NCI-H526 (cell line): Measurements from ENCODE around the gene MGAT3.
A peak's percentile ranks its signal among the peaks of the same experiment; 100 is the strongest.

Source experiments
- DNase-seq, 2 experiments: peaks; one replicate each; lab custom pipeline; 2025; lab: John Stamatoyannopoulos, UW

The MGAT3 gene

DNA sequence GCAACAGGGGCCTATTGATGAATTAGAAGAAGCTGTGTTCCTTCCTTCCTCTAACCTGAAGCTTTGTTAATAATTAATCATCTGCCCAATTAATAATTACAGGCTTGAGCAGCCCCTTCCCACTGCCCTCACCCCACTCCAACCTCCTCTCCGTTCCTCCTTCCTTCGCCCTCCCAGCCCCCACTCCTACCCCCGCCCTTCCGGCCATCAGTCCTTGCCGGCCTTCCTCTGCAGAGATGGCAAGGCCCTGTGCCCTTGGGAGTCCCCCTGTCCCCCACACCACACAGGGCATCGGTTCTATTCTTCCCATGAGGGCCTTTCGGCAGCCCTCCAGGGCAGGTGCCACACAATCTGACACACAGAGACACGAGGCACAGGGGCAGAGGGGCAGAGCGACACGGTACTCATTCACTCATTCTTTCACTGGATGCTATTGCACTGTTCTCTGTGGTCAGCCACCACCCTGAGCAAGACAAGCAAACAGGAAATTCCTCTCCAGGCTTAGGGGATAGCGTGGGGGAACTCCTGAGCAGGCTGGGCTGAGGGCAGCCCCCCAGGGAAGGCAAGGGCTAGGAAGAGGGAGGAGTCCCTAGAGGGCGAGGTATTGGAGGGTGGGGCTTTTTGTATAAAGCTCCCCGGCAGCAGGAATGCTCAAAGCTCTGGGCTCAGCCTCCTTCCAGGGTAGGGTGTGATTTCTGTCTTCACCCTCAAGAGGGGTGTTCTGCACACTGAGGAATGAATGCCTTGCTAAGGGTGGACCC is 14.7 kb downstream of the MGAT3 start:
- no peak for DNase-seq

DNA sequence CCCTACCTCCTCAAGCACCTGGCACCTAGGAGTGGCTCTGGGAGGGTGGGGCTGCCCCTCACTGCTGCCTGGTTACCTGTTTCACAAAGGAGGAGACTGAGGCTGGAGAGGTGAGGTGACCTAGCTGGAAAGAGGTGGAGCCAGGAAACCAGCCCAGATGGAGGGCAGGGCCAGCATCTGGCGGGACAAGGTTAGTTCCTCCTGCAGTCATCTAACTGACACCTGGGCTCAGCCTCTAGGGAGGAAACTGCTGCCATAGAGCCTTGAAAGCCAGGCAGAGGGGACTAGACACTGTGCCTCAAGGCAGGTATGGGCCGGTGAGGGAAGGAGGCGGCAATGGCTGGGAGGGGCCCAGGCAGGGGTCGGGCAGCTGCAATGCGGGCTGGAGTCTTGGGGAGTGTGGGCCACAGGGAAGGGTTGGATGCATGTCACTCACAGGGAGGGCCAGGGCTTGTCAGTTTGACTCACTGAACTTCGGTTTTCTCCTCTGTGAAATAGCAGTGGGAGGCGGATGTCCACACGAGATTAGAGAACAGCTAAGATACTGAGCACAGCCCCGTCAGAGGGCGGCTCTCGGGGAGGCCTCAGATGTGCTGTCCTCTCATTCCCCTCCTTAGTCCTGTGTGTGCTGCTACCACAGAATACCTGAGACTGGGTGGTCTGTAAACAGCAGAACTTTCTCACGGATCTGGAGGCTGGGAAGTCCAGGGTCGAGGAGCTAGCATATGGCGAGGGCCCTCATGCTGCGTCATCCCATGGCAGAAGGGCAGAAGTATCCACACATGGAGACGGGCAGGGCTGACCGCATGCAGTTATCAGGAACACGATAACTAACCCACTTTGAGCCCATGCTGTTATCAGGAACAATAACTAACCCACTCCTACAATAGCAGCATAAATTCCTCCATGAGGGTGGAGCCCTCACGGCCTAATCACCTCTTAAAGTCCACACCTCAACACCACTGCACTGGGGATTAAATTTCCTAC is 16.1 kb downstream of the MGAT3 start:
- DNase-seq, result peak in 1 of 2 experiments; percentile 60

DNA sequence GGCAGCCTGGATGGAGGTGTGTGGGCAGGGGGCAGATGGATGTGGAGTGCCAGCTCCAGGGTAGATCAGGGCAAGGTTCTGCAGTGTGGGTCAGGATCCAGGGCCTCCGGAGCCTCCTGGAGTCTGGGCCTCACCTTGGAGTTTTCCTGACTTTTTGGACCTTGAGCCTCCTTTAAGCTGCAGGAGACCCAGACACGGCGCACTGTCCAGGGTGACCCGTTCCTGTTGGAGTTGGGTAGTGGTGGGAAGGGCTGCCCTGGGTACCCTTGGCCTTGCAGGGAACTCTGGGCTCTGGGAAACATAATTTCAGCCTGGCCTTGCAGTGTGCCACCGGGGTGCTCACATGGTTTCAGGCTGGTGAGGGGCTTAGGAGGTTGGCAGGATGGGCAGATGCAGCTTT is 17.0 kb downstream of the MGAT3 start:
- no peak for DNase-seq

DNA sequence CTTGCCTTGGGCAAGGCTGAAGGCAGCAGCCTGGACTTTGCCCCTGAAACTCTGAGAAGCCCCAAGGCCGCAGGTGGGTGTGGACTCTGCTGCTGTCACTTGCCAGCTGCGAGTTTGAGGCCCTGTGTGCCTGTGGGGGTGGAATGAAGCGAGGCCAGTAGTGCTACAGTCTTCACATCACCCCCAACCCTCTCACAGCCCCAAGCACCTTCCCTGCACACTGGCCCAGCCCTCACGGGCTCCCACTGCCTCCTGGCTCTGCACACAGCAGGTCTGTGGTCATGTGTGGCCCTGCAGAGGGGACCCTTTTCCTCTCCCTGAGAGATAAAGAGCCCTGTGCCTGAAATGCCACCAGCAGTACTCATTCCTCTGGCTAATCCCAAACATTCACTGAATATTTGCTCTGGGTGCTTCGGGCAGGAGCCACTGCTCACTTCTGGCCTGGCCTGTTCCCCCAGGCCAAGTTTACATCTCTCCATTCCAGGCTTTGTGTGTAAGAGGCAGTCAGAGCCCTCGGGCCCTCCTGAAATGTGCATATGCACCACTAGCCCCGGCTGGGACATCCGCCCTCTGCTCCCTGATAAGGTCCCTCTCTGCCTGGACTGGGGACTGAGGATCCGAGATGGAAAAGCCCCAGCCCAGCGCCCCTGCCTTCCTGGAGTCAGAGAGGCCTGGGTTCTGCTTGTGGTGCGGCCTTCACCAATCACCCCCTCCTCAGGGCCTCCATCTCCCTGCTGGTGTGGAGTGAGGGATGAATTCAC is 17.7 kb downstream of the MGAT3 start:
- DNase-seq, result peak in 1 of 2 experiments; percentile 23

DNA sequence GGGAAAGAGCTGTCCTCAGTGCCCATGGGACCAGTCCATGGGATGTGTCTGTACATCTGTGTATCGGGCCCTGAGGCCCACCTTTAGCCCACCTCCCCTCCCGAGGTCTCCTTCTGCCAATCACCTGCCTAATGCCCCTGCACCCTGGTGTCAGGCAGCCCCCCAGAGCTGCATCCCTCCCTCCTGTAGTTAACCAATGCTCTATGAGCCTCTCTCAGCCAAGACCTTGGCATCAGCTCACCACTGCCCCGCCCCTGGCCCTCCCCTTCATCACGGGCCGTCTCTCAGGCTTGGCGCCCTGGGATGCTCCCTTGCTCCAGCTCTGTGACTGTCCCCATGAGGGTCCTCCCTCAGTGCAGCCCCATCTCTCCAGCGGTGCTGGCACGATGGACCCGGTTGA is 18.5 kb downstream of the MGAT3 start:
- peak in 1 of 2 experiments; percentile 40 for DNase-seq

DNA sequence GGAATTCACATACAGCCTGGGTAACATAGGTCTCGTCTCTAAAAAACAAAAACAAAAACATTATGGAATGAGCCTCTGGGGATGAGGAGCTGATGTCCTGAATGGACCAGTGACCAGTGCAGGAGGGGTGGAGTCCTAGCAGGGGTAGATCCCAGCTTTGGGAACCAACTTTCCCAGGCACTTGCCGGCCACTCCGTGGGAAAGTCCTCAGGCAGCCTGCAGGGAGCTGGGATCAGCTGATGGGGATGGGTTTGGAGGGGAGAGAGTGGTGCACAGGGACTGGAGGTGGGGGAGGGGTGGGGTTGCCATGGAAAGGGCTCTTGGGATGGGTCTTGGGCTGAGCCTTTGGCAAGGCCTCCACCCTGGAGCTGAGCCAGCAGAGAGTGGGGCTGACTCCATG is 19.1 kb downstream of the MGAT3 start:
- DNase-seq, result peak in 1 of 2 experiments; percentile 35

DNA sequence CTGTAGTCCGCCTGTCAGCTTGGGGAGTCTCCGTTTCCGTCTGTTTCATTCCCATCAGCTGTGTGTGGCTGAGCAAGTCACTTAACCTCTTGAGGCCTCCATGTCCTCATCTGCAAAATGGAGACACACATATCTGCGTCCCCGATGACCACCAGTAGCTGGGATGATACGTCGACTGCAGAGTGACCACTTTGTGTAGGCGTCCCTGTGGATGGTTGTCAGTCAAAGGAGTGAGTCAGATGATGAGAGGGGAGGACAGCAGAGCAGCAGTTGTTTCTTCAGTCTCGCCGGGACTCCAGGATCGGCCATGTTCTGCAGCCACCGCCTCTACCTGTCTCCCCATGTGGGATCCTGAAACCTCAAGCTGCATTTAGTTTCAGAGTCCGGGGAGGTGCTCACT is 19.9 kb downstream of the MGAT3 start:
- DNase-seq, result no peak

DNA sequence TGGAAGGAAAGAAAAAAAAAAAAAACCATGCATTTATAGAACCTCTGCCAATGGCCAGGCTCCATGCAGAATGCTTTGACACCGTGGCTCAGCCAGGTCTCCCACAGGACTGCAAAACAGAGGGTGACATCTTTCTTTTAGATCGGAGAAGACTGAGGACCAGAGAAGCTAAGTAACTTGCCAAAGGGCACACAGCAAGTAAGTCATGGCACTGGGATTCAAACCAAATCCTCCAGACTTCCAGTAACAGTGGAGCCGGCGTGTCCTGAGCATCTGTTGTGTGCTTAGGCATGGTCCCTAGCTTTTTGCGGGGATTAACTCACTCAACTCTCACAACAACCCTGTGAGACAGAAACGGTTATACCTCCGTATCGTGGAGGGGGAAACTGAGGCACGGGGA is 20.7 kb downstream of the MGAT3 start:
- DNase-seq, result no peak

DNA sequence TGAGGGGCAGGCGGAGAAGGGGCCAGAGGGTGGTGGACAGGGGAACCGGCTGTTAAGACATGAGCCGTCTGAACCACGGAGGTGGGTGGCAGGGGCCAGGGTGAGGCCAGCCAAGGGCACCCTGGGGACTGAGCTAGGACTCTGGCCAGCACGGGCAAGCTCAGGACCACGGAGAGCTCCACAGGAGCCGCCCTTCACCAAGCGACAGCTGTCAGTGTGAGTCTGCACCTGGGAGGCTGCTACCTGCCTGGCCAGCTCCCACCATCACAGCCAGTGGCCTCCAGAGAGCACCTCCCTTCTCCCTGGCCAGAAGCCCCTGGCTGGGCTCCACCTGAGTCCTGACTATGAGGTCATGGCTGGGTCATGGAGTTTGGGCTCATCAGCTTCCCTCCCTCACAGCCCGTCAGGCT is 21.6 kb downstream of the MGAT3 start:
- no peak for DNase-seq

DNA sequence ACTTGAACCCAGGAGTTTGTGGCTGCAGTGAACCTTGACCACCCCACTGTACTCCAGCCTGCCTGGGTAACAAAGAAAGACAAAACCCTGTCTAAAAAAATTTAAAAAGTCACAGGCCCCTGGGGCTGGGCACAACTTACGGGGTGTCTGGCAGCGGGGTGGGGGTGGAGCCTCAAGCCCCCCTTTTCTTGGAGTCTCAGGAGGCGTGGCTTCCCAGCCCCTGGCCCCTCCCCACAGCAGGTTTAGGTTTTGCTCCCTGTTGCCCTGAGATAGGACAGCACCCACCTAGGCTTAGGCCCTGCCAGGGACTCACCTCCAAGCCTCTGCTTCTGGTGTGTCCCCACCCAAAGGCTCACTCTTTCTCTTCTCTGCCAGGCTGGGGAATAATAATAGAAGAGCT is 22.4 kb downstream of the MGAT3 start:
- DNase-seq, result no peak

DNA sequence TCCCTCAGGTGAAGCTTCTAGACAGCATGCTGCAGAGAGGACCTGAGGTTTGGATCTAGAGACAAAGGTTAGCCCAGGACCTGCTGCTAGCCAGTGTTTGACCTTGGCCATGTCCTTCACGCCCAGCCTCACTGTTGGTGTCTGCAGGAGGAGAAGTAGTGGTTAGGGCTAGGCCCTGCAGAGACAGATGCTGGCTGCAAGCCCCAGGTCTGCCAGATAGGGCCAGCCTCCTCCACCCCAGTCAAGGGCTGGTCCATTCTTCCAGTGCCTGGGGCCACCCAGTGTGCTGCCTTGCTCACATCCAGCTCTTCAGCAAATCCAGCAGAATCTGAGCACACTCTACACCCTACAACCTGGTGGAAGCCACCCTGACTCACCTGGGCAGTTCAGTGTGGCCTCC is 23.7 kb downstream of the MGAT3 start:
- DNase-seq, result no peak

DNA sequence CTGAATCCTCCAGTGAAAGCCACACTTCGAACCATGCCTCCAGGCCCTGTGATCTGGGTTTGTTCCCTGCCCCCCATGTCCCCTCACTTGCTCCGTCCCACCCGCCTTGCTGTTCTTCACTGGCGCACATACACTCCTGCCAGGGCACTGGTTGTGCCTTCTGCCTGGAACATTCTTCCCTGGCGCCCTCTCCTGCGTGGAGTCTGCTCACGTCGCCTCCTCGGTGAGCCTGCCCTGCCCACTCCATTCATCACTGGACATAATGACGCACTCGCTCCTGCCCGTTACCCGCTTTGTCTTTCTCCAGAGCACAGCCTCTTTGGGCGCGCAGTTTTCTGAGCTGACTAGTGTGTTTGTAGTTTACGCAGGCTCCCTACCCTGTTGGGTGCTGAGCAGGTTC is 24.2 kb downstream of the MGAT3 start:
- DNase-seq, result no peak

DNA sequence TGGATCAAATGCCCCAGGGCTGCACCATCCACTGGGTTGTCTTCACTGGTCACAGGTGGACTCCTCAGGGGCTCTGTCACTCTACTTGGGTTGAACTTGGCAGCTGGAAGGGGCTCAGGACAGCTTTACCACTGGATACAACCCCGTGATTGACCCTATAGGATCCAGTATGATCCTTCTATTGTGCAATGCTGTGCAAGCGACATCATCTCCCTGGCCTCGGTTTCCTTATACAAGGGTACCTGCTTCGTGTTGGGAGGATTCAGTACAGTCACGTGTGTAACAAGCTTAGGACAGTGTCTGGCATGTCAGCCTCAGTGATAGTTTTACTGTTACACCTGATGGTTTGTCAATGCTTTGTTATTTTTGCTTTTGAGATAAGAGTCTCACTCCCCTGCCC is 24.8 kb downstream of the MGAT3 start:
- DNase-seq, result no peak

DNA sequence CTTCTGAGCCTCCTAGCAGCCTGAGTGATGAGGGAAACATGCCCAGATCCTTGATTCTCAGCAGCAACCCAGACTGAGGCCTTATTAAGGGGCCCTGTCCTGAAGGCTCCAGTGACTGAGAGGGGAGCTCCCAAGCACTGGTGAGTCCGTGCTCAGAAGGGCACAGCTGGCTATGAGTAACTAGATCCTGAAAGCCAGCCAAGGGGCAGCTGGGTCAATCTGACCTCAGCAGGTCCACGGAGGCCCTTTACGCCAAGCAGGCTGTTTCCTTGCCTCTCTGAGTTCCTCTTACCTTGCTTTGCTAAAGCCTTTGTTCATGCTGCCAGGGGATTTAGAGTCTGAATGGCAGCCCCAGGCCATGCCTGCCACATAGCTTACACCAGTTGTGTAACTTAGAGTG is 26.0 kb downstream of the MGAT3 start:
- no peak for DNase-seq

DNA sequence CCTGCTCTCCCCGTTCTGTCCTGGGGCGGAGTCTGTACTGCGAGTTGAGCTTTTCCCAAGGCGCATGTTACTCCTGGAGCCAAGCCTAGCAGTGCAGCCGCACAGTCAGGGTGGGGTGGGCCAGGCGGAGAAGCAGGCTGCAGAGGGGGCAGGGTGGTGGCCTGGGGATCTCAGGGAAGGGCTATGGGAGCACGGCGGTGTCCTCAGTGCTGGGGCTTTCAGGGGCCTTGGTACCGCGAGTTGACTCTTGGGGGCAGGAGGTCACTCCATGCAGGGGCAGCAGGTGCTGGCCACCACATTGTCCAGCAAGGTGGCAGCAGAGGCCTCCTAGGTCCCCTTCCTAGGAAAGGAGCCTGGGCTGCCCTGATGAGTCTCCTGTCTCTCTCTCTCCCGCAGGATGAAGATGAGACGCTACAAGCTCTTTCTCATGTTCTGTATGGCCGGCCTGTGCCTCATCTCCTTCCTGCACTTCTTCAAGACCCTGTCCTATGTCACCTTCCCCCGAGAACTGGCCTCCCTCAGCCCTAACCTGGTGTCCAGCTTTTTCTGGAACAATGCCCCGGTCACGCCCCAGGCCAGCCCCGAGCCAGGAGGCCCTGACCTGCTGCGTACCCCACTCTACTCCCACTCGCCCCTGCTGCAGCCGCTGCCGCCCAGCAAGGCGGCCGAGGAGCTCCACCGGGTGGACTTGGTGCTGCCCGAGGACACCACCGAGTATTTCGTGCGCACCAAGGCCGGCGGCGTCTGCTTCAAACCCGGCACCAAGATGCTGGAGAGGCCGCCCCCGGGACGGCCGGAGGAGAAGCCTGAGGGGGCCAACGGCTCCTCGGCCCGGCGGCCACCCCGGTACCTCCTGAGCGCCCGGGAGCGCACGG is 30.4 kb downstream of the MGAT3 start:
- DNase-seq, result no peak

DNA sequence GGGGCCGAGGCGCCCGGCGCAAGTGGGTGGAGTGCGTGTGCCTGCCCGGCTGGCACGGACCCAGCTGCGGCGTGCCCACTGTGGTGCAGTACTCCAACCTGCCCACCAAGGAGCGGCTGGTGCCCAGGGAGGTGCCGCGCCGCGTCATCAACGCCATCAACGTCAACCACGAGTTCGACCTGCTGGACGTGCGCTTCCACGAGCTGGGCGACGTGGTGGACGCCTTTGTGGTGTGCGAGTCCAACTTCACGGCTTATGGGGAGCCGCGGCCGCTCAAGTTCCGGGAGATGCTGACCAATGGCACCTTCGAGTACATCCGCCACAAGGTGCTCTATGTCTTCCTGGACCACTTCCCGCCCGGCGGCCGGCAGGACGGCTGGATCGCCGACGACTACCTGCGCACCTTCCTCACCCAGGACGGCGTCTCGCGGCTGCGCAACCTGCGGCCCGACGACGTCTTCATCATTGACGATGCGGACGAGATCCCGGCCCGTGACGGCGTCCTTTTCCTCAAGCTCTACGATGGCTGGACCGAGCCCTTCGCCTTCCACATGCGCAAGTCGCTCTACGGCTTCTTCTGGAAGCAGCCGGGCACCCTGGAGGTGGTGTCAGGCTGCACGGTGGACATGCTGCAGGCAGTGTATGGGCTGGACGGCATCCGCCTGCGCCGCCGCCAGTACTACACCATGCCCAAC is 31.2 kb downstream of the MGAT3 start:
- DNase-seq, result no peak

DNA sequence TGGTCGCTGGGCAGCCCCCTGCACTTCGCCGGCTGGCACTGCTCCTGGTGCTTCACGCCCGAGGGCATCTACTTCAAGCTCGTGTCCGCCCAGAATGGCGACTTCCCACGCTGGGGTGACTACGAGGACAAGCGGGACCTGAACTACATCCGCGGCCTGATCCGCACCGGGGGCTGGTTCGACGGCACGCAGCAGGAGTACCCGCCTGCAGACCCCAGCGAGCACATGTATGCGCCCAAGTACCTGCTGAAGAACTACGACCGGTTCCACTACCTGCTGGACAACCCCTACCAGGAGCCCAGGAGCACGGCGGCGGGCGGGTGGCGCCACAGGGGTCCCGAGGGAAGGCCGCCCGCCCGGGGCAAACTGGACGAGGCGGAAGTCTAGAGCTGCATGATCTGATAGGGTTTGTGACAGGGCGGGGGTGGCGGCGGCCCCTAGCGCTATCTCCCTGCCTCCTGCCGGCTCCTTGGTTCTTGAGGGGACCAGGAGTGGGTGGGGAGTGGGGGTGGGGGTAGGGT is 31.8 kb downstream of the MGAT3 start:
- DNase-seq, result no peak

DNA sequence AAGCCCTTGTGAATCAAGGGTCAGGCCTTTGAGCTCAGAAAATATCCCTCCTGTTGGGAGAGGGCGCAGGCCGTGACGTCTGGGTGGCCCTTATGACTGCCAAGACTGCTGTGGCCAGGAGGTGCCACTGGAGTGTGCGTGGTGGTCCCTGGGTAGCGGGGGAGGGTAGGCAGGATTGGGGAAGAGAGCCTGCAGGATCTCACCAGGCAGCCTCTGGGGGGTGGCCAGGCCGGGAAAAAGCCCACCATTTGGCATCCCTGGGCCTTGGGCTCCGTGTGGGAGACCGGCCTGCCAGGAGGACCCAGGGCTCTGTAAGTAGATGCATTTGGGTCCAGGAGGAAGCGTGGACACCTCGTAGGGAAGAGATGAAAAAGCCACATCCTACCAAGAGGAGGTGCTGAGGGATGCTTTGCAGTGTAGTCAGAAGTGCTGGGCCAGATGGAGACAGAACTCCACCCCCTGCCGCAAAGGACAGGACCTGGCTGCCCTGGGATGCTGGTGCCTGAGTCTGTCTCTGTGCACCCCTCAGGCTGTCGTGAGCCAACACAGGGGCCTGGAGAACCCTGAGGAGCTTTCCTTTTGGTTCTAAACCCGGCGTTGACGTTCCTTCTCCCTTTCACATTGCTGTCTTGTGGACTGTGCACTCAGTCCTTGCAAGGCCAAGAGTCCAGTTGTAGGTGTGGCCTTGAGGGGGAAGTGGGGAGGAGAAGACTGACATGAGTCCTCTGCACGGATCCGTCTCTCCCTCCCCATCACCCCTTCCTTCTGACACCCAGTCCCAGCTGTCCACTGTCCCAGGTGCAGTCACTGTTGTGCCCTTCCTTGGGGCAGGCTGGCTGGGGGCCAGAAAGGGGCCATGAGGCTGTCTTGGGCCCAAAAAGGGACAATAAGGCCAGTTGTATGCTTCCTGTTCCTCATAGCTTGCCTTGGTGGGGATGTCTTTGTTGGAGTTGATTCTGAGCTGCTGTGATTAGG is 32.6 kb downstream of the MGAT3 start:
- DNase-seq, result no peak

DNA sequence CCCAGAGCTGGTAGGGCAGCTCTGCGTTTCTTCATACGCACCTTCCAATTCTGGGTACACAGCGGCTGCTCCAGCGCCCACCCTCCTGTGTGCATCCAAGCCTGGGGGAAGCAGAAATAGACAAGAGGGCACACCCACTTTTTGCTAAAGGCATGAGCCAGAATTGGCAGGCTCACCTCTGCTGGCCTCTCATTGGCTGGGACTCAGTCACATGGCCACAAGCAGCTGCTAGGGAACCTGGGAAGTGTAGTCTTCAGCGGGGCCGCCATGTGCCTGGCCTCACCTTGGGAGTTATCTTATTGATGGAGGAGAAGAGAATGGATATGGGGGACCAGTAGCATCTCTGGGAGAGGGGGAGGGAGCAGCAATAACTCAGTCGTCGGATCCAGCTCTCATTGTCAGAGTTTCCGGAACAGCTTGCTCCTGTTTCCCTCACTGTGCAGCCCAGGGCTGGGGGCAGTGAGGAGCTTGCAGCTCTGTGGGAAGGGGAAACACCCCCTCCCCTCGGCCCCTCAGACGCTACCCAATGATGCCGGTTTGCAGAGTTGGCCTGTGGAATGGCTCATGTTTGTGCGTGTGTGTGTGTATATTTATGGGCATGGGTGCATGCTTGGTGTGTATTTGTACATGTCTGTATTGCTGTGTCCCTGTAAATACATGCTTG is 33.5 kb downstream of the MGAT3 start:
- DNase-seq, result peak; percentile 40 to 69
